ENCODE measurements around the gene ACP2. TPM values are rescaled to one million over a fixed set of nuclear protein-coding genes. Genes with fewer than 3 reads are reported as not detected.

ACP2 gene
- total and polyA plus RNA-seq, 4 donors = 40.6 to 74.7 (median 60.8) TPM

DNA sequence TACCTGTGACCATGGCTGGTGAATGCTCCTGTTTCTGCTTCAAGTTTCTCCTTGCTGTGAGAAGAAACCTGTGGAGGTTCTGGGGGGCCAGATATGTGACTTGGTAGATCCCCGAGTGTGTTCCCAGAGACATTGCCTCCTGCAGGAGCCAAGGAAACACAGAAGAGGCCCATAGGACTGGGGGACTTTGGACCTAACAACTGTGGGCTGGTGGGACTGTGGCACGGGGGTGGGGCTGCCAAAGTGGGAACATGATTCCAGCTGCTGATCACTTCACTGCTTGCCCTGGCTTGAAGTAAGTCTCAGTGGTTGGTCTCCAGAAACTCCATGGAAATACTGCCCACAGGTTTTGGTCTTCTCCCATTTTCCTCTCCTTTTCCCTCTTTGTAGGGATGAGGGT lies 5.0 kb upstream of the ACP2 start:
- Histone ChIP-seq H3K4me3 (no peak overlapping the region), H3K27ac (ENCODE audit: low read depth in 1 of 2, low read length in 1 of 2) (peak overlapping the region in 1 of 2 donors; percentile 55), H3K4me1 (ENCODE audit: control insufficient read depth in 5 of 5, insufficient read depth in 5 of 5, low read length in 5 of 5) (peaks cover 8 to 42% (median 24%) of the 10 kb centered on the region in 5 donors), H3K9ac (ENCODE audit: insufficient read depth in 1 of 2, low read length in 2 of 2) (no peak overlapping the region), H3K36me3 (ENCODE audit: control insufficient read depth in 4 of 4, insufficient read depth in 4 of 4, low read length in 4 of 4) (peaks cover 0 to 4% (median 2%) of the 10 kb centered on the region in 4 donors), H3K9me3 (ENCODE audit: control insufficient read depth in 4 of 4, insufficient read depth in 3 of 4, low read length in 3 of 4) (no peaks in the 10 kb centered on the region), H3K27me3 (ENCODE audit: control insufficient read depth in 3 of 3, insufficient read depth in 3 of 3, low read length in 2 of 3) (no peaks in the 10 kb centered on the region)
- TF ChIP-seq, protein P1, sequence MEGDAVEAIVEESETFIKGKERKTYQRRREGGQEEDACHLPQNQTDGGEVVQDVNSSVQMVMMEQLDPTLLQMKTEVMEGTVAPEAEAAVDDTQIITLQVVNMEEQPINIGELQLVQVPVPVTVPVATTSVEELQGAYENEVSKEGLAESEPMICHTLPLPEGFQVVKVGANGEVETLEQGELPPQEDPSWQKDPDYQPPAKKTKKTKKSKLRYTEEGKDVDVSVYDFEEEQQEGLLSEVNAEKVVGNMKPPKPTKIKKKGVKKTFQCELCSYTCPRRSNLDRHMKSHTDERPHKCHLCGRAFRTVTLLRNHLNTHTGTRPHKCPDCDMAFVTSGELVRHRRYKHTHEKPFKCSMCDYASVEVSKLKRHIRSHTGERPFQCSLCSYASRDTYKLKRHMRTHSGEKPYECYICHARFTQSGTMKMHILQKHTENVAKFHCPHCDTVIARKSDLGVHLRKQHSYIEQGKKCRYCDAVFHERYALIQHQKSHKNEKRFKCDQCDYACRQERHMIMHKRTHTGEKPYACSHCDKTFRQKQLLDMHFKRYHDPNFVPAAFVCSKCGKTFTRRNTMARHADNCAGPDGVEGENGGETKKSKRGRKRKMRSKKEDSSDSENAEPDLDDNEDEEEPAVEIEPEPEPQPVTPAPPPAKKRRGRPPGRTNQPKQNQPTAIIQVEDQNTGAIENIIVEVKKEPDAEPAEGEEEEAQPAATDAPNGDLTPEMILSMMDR (IDR thresholded peaks at IDR 0.05; ENCODE audit: control extremely low read depth, extremely low read depth) = no peak
- no peak for ATAC-seq (ENCODE audit: insufficient read depth, low FRiP score)
- DNase-seq = no peak
- 86 to 91% methylated on average over 2 of the region's 2 CpGs for WGBS, 2 donors

DNA sequence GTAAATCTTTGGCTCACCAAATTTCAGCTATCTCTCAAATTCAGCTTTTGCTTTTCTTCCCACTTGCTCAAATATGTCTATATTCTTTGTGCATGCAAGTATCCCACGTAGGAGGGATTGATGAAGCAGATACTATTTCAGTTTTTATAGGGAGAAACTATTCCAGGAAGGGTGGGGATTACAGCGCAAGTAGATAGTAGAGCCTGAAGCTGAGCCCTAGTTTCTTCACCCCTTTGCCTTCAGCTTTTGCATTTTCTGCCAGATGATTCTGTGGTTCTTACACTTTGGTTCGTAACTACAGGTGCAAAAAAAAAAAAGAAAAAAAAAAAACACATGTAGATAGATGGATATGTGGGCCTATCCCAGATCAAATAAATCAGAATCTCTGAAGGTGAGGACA lies 3.1 kb upstream of the ACP2 start:
- WGBS, 2 donors = 83% methylated on average over 3 of the region's 3 CpGs
- ATAC-seq (ENCODE audit: insufficient read depth, low FRiP score) = no peak
- no peak overlapping the region for H3K9ac ChIP-seq (ENCODE audit: insufficient read depth in 1 of 2, low read length in 2 of 2)
- H3K9me3 ChIP-seq (ENCODE audit: control insufficient read depth in 4 of 4, insufficient read depth in 3 of 4, low read length in 3 of 4) = no peaks in the 10 kb centered on the region
- no peak overlapping the region for H3K27ac ChIP-seq (ENCODE audit: low read depth in 1 of 2, low read length in 1 of 2)
- H3K4me1 ChIP-seq (ENCODE audit: control insufficient read depth in 5 of 5, insufficient read depth in 5 of 5, low read length in 5 of 5) = peaks cover 8 to 39% (median 27%) of the 10 kb centered on the region in 5 donors
- H3K4me3 ChIP-seq = no peak overlapping the region
- TF ChIP-seq, protein P1 (IDR thresholded peaks at IDR 0.05; ENCODE audit: control extremely low read depth, extremely low read depth) = no peak
- H3K36me3 ChIP-seq (ENCODE audit: control insufficient read depth in 4 of 4, insufficient read depth in 4 of 4, low read length in 4 of 4) = peaks cover 0 to 12% (median 4%) of the 10 kb centered on the region in 4 donors
- DNase-seq = no peak
- no peaks in the 10 kb centered on the region for H3K27me3 ChIP-seq (ENCODE audit: control insufficient read depth in 3 of 3, insufficient read depth in 3 of 3, low read length in 2 of 3)

DNA sequence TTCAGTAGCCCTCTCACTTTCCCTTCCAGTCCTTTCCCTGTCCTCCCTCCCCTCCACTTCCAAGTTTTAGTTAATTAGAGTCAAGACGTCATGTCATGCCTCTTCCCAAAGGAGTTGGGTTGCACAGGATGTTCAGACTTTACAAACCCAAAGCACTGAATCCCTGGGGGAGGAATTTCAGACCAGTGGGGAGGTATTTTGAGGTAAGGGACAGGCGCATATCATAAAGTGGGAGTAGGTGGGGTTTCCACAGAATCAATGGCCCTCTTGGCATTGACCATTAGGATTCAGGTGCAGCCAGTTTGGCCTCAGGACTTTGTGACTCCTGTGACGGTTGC lies 733 bp upstream of the ACP2 start:
- H3K27me3 ChIP-seq (ENCODE audit: control insufficient read depth in 3 of 3, insufficient read depth in 3 of 3, low read length in 2 of 3) = no peaks in the 10 kb centered on the region
- peak overlapping the region; percentile 76 to 94 for H3K27ac ChIP-seq (ENCODE audit: low read depth in 1 of 2, low read length in 1 of 2)
- no peak for ATAC-seq (ENCODE audit: insufficient read depth, low FRiP score)
- H3K4me3 ChIP-seq = peak overlapping the region; percentile 92
- 66 to 71% methylated on average over 3 of the region's 3 CpGs for WGBS, 2 donors
- peaks cover 1 to 27% (median 14%) of the 10 kb centered on the region in 5 donors for H3K4me1 ChIP-seq (ENCODE audit: control insufficient read depth in 5 of 5, insufficient read depth in 5 of 5, low read length in 5 of 5)
- H3K9me3 ChIP-seq (ENCODE audit: control insufficient read depth in 4 of 4, insufficient read depth in 3 of 4, low read length in 3 of 4) = no peaks in the 10 kb centered on the region
- TF ChIP-seq, protein P1 (IDR thresholded peaks at IDR 0.05; ENCODE audit: control extremely low read depth, extremely low read depth) = no peak
- peaks cover 8 to 25% (median 13%) of the 10 kb centered on the region in 4 donors for H3K36me3 ChIP-seq (ENCODE audit: control insufficient read depth in 4 of 4, insufficient read depth in 4 of 4, low read length in 4 of 4)
- DNase-seq = no peak
- H3K9ac ChIP-seq (ENCODE audit: insufficient read depth in 1 of 2, low read length in 2 of 2) = peak overlapping the region; percentile 24 to 82

DNA sequence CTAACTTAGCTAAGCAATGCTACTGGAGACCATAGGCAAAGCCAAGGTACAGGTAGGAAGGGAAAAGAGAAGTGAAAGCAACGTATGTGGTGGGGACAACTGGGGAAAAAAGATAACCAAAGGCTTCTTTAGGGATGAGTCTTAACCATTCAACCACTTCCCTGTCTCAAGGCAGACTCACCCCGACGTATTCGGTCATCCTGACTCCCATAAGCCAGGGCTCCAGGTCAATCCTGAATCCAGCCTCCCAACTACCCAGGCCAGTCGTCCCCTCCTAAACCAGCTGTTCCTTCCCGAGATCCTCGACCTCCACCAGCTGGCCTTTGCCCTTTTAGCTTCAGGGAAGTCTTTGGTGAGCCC lies 330 bp downstream of the ACP2 start:
- Histone ChIP-seq H3K36me3 (ENCODE audit: control insufficient read depth in 4 of 4, insufficient read depth in 4 of 4, low read length in 4 of 4) (peaks cover 9 to 26% (median 12%) of the 10 kb centered on the region in 4 donors), H3K27ac (ENCODE audit: low read depth in 1 of 2, low read length in 1 of 2) (peak overlapping the region; percentile 76 to 94), H3K4me1 (ENCODE audit: control insufficient read depth in 5 of 5, insufficient read depth in 5 of 5, low read length in 5 of 5) (peaks cover 0 to 19% (median 10%) of the 10 kb centered on the region in 5 donors), H3K9ac (ENCODE audit: insufficient read depth in 1 of 2, low read length in 2 of 2) (peak overlapping the region; percentile 82 to 86), H3K9me3 (ENCODE audit: control insufficient read depth in 4 of 4, insufficient read depth in 3 of 4, low read length in 3 of 4) (no peaks in the 10 kb centered on the region), H3K27me3 (ENCODE audit: control insufficient read depth in 3 of 3, insufficient read depth in 3 of 3, low read length in 2 of 3) (no peaks in the 10 kb centered on the region), H3K4me3 (peak overlapping the region; percentile 92)
- DNase-seq (no peak), ATAC-seq (ENCODE audit: insufficient read depth, low FRiP score) (peak; percentile 19)
- TF ChIP-seq, protein P1 (IDR thresholded peaks at IDR 0.05; ENCODE audit: control extremely low read depth, extremely low read depth) = no peak
- WGBS, 2 donors = 0 to 1% methylated on average over 7 of the region's 7 CpGs

All from lung (tissue), 12 donors.